T-helper 2 cell treated with Interferon-gamma antibody and Interleukin-4, amounts not matched to agents 5 μg/mL and 100 μg/mL, for 36 hours (primary cell): ENCODE measurements around the gene LUC7L3.

Experiments
- DNase-seq: peaks from one replicate; pipeline ENCODE4 v3.0.0; 2021; ENCODE audit warnings: low spot score
- H3K27ac Mint-ChIP-seq: one replicate; pipeline ENCODE4 v1.8.0; 2021; ENCODE audit warnings: mild to moderate bottlenecking, mixed read lengths
- H3K27me3 Mint-ChIP-seq: one replicate; pipeline ENCODE4 v1.8.0; 2021; ENCODE audit warnings: low read depth, mixed read lengths
- H3K36me3 Mint-ChIP-seq: one replicate; pipeline ENCODE4 v1.8.0; 2021; ENCODE audit warnings: low read depth, mixed read lengths
- H3K4me1 Mint-ChIP-seq: one replicate; pipeline ENCODE4 v1.8.0; 2021; ENCODE audit warnings: low read depth, mixed read lengths
- H3K4me3 Mint-ChIP-seq: one replicate; pipeline ENCODE4 v1.8.0; 2022; ENCODE audit warnings: mild to moderate bottlenecking, moderate library complexity, mixed read lengths
- H3K9me3 Mint-ChIP-seq: one replicate; pipeline ENCODE4 v1.8.0; 2021; ENCODE audit warnings: mixed read lengths

The LUC7L3 gene

DNA sequence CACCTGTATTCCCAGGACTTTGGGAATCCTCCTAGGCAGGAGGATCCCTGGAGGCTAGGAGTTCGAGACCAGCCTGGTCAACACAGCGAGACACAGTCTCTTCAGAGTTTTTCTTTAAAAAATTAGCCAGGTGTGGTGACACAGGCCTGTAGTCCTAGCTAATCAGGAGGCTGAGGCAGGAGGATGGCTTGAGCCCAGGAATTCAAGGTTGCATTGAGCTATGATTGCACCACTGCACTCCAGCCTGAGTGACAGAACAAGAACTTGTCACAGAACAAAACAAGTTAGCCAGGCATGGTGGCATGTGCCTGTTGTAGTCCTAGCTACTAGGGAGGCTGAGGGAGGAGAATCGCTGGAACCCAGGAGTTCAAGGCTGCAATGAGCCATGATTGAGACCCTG, 36.5 kb upstream of the LUC7L3 start:
- Mint-ChIP-seq H3K36me3 (no peaks in the 10 kb centered on the region), H3K9me3 (no peaks in the 10 kb centered on the region), H3K4me3 (no peak overlapping the region), H3K27ac (no peak overlapping the region), H3K27me3 (peaks cover 25% of the 10 kb centered on the region), H3K4me1 (peaks cover 4% of the 10 kb centered on the region)
- DNase-seq, result no peak

- no peaks in the 10 kb centered on the region for H3K36me3 Mint-ChIP-seq
- peaks cover 4% of the 10 kb centered on the region for H3K4me1 Mint-ChIP-seq
- no peak overlapping the region for H3K4me3 Mint-ChIP-seq
- no peak overlapping the region for H3K27ac Mint-ChIP-seq
- no peak for DNase-seq
- peaks cover 25% of the 10 kb centered on the region for H3K27me3 Mint-ChIP-seq
- H3K9me3 Mint-ChIP-seq, result no peaks in the 10 kb centered on the region
These were observed 35.7 kb upstream of the LUC7L3 start for GRCh38 chr17:50683434-50684287.

GRCh38 chr17:50684288-50684611, 35.2 kb upstream of the LUC7L3 start:
- H3K4me3 Mint-ChIP-seq, result no peak overlapping the region
- DNase-seq, result no peak
- H3K36me3 Mint-ChIP-seq, result no peaks in the 10 kb centered on the region
- peaks cover 4% of the 10 kb centered on the region for H3K4me1 Mint-ChIP-seq
- peaks cover 25% of the 10 kb centered on the region for H3K27me3 Mint-ChIP-seq
- H3K27ac Mint-ChIP-seq, result no peak overlapping the region
- H3K9me3 Mint-ChIP-seq, result no peaks in the 10 kb centered on the region

GRCh38 chr17:50684612-50685333, 34.6 kb upstream of the LUC7L3 start:
- Mint-ChIP-seq H3K4me1 (peaks cover 4% of the 10 kb centered on the region), H3K36me3 (no peaks in the 10 kb centered on the region), H3K27me3 (peaks cover 25% of the 10 kb centered on the region), H3K4me3 (no peak overlapping the region), H3K27ac (no peak overlapping the region), H3K9me3 (no peaks in the 10 kb centered on the region)
- no peak for DNase-seq

GRCh38 chr17:50685334-50685665, 34.1 kb upstream of the LUC7L3 start:
- H3K9me3 Mint-ChIP-seq, result no peaks in the 10 kb centered on the region
- DNase-seq, result no peak
- no peaks in the 10 kb centered on the region for H3K36me3 Mint-ChIP-seq
- peaks cover 4% of the 10 kb centered on the region for H3K4me1 Mint-ChIP-seq
- no peak overlapping the region for H3K4me3 Mint-ChIP-seq
- no peak overlapping the region for H3K27ac Mint-ChIP-seq
- peaks cover 23% of the 10 kb centered on the region for H3K27me3 Mint-ChIP-seq

DNA sequence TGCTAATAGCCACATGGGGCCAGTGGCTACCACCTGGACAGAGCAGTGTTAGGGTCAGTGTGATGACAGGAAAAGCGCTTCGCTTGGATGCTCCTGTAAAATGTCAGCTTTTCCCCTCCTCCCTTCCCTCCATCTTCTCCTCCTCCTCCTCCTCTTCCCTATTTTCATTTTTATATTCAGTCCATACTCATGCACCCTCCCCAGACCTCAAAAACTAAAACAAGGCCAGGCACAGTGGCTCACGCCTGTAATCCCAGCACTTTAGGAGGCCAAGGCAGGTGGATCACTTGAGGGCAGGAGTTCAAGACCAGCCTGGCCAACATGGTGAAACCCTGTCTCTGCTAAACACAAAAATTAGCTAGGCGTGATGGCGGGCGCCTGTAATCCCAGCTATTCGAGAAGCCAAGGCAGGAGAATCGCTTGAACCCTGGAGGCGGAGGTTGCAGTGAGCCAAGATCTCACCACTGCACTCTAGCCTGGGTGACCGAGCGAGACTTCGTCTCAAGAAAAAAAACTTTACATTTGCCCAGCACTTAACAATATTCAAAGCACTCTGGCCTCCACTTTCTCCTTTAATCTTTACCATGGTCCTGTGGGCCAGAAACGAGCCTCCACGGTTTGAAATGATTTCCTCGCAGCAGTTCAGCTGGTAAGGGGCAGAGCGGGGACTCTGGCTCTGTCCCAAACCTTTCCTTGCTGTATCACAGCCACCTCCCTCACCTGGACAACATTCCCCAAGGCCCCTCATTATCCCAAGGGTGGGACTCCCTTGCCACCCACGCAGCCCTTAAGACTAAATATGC, 33.5 kb upstream of the LUC7L3 start:
- peaks cover 4% of the 10 kb centered on the region for H3K4me1 Mint-ChIP-seq
- peaks cover 20% of the 10 kb centered on the region for H3K27me3 Mint-ChIP-seq
- no peaks in the 10 kb centered on the region for H3K36me3 Mint-ChIP-seq
- no peak overlapping the region for H3K27ac Mint-ChIP-seq
- no peak for DNase-seq
- no peak overlapping the region for H3K4me3 Mint-ChIP-seq
- H3K9me3 Mint-ChIP-seq, result no peaks in the 10 kb centered on the region

- DNase-seq, result no peak
- Mint-ChIP-seq H3K9me3 (no peaks in the 10 kb centered on the region), H3K36me3 (no peaks in the 10 kb centered on the region), H3K4me1 (no peaks in the 10 kb centered on the region), H3K4me3 (no peak overlapping the region), H3K27me3 (peaks cover 13% of the 10 kb centered on the region), H3K27ac (no peak overlapping the region)
These were observed 32.8 kb upstream of the LUC7L3 start for GRCh38 chr17:50686494-50687199.

DNA sequence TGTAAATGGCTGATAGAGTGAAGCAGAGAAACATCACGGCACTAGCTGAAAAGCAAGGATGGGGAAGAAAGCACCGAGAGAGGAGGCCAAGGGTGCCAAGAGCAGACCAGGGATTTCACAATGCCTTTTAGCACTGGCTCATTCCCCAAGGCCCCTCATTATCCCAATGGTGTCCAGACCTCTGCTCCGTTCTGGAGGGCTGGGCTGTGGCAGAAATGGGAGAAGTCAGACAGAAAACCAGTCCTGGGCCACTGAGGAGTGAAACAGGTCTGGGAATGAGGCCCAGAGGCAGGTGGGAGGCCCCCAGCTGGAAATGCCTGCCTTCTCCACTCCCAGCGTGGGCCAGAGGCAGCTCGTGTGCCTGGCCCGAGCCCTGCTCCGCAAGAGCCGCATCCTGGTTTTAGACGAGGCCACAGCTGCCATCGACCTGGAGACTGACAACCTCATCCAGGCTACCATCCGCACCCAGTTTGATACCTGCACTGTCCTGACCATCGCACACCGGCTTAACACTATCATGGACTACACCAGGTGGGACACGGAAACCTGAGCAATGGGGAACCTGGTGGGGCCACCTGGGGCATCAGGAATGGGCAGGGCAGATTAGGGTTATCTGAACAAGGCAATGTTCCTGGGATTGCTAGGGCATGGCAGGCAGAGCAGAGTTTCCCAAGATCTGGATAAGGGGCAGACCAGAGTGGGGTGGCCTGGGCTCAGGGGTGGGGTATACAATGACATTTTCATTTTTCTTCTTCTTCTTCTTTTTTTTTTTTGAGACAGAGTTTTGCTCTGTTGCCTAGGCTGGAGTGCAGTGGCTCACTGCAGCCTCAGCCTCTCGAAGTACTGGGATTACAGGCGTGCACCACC, 32.0 kb upstream of the LUC7L3 start:
- H3K9me3 Mint-ChIP-seq, result no peaks in the 10 kb centered on the region
- DNase-seq, result no peak
- H3K27me3 Mint-ChIP-seq, result peaks cover 8% of the 10 kb centered on the region
- H3K4me3 Mint-ChIP-seq, result no peak overlapping the region
- H3K36me3 Mint-ChIP-seq, result peaks cover 3% of the 10 kb centered on the region
- no peak overlapping the region for H3K27ac Mint-ChIP-seq
- no peaks in the 10 kb centered on the region for H3K4me1 Mint-ChIP-seq

DNA sequence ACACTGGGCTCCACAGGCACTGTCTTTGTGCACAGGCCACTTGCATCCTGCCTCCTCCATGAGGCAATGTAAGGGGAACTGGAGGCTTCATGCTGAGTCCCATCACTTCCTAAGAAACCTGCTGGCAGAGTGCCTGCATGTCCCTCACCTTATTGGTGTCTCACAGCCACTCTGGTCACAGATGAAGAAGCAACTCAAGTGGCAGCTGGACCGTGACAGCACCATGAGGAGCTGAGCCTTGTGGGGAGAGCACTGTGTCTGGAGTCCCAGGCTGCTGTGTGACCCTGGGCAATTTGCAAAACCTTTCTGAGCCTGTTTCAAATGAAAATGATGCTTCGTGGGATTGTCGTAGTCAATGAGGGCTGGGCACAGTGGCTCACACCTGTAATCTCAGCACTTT, 31.2 kb upstream of the LUC7L3 start:
- Mint-ChIP-seq H3K27ac (no peak overlapping the region), H3K36me3 (peaks cover 6% of the 10 kb centered on the region), H3K4me3 (no peak overlapping the region), H3K4me1 (no peaks in the 10 kb centered on the region), H3K27me3 (peaks cover 5% of the 10 kb centered on the region), H3K9me3 (no peaks in the 10 kb centered on the region)
- DNase-seq, result no peak

DNA sequence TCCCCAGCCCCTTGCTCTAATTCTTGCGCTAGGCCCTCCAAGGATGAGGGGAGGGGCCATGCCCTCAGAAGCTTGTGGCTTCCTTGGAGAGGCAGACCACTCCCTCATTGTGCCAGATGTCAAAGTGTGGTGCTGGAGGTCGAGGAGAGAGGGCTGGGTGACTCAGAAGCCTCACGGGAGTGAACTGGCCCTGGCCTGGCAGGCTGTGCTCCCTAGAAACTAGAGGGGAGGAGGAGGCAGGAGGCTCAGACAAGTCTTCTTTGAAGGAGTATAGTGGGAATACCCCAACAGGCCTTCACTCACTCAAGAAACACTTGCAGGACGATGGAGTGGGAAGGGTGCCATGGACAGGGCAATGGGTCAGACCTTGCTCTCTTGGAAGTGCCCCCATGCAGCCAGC, 30.2 kb upstream of the LUC7L3 start:
- Mint-ChIP-seq H3K36me3 (peaks cover 12% of the 10 kb centered on the region), H3K9me3 (no peaks in the 10 kb centered on the region), H3K4me3 (no peak overlapping the region), H3K27me3 (peaks cover 5% of the 10 kb centered on the region), H3K27ac (no peak overlapping the region), H3K4me1 (no peaks in the 10 kb centered on the region)
- DNase-seq, result no peak

GRCh38 chr17:50689956-50690886, 29.2 kb upstream of the LUC7L3 start:
- Mint-ChIP-seq H3K9me3 (no peaks in the 10 kb centered on the region), H3K27me3 (peaks cover 5% of the 10 kb centered on the region), H3K36me3 (peaks cover 15% of the 10 kb centered on the region), H3K27ac (no peak overlapping the region), H3K4me1 (no peaks in the 10 kb centered on the region), H3K4me3 (no peak overlapping the region)
- no peak for DNase-seq

DNA sequence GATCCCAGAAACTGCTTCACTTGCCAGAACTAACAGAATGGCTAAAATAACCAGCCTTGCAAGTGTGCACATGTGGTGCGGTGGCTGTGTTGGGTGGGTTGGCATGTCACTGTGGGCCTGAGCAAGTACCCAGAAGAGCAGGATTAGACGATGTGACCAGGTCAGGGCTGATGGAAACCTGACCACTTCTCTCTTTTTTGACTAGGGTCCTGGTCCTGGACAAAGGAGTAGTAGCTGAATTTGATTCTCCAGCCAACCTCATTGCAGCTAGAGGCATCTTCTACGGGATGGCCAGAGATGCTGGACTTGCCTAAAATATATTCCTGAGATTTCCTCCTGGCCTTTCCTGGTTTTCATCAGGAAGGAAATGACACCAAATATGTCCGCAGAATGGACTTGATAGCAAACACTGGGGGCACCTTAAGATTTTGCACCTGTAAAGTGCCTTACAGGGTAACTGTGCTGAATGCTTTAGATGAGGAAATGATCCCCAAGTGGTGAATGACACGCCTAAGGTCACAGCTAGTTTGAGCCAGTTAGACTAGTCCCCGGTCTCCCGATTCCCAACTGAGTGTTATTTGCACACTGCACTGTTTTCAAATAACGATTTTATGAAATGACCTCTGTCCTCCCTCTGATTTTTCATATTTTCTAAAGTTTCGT, 28.4 kb upstream of the LUC7L3 start:
- no peaks in the 10 kb centered on the region for H3K9me3 Mint-ChIP-seq
- peaks cover 5% of the 10 kb centered on the region for H3K27me3 Mint-ChIP-seq
- H3K27ac Mint-ChIP-seq, result no peak overlapping the region
- no peak overlapping the region for H3K4me3 Mint-ChIP-seq
- DNase-seq, result no peak
- peaks cover 22% of the 10 kb centered on the region for H3K36me3 Mint-ChIP-seq
- no peaks in the 10 kb centered on the region for H3K4me1 Mint-ChIP-seq
